ENCODE data around the gene VAC14.

DNA sequence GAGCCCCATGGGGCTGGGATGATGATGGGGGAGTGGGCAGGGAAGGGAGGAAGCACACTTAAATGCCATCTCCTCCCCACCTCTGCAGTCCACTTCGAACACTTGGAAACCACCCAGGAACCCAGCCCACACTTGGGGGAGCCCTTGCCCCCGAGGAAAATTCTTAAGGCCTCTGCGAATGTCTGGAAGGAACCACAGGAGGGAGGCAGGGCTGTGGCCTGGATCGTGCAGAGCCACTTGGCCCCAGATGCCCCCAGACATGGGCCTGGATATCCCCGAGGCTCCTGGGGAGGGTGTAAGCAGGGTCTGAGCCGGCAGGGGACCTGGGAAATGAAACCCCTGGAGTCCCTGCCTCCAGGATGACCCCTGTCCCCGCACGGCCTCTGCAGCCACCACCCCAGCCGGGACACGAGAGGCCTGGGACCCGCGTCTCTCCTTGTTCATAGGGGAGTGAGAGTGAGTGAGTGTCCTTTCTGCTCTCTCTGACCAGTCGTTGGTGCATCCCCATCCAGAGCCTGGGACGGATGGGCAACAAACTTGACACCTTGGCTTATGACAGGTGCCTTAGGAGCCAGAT, 103.3 kb downstream of the VAC14 start:
- TF ChIP-seq POLR2A (IDR thresholded peaks at IDR 0.05; ENCODE audit: low read depth, low read length), result no peak
- no peak for TF ChIP-seq TAF1 (IDR thresholded peaks at IDR 0.05; ENCODE audit: low read depth, low read length)

All from GM12891 (cell line).